ENCODE measurements around the gene ANXA6. TPM values are rescaled to one million over a fixed set of nuclear protein-coding genes. Genes with fewer than 3 reads are reported as not detected.

Gene ANXA6
- polyA plus RNA-seq, 1 donor (not counting 4 experiments of a cell fraction or from before 2014, with no cell fraction given): 37.0 TPM

GRCh38 chr5:151106509-151106908 is 51.1 kb downstream of the ANXA6 start:
- H4K20me1 ChIP-seq (ENCODE audit: control insufficient read depth, extremely low read depth, insufficient read depth, low read length): no peaks in the 10 kb centered on the region

GRCh38 chr5:151106043-151106442 is 51.5 kb downstream of the ANXA6 start:
- H3K9me3 ChIP-seq (ENCODE audit: control insufficient read depth, low read depth, low read length): no peaks in the 10 kb centered on the region
- no peaks in the 10 kb centered on the region for H3K79me2 ChIP-seq (ENCODE audit: control insufficient read depth, insufficient read depth, low read length)
- no peak overlapping the region for H2AFZ ChIP-seq (ENCODE audit: control insufficient read depth, low read length)
- H3K4me2 ChIP-seq (ENCODE audit: control insufficient read depth, extremely low read depth, insufficient read depth, low read depth, low read length): no peak overlapping the region
- dilution Hi-C loops (cut with MboI; ENCODE audit: extremely low pct_ligation_motif_present, low sequenced_read_pairs): no loop called here
- H3K4me1 ChIP-seq (ENCODE audit: control insufficient read depth, extremely low read depth, insufficient read depth, low read length): no peaks in the 10 kb centered on the region
- FAIRE-seq (no peak), DNase-seq (ENCODE audit: low read depth, low spot score) (no peak)
- H3K4me3 ChIP-seq (ENCODE audit: control insufficient read depth in 2 of 3, extremely low read depth in 1 of 3, insufficient read depth in 2 of 3, low read depth in 1 of 3, low read length in 3 of 3): no peak overlapping the region
- no peak for TF ChIP-seq EZH2 (IDR thresholded peaks at IDR 0.05; ENCODE audit: low read length)
- TF ChIP-seq, protein P1, sequence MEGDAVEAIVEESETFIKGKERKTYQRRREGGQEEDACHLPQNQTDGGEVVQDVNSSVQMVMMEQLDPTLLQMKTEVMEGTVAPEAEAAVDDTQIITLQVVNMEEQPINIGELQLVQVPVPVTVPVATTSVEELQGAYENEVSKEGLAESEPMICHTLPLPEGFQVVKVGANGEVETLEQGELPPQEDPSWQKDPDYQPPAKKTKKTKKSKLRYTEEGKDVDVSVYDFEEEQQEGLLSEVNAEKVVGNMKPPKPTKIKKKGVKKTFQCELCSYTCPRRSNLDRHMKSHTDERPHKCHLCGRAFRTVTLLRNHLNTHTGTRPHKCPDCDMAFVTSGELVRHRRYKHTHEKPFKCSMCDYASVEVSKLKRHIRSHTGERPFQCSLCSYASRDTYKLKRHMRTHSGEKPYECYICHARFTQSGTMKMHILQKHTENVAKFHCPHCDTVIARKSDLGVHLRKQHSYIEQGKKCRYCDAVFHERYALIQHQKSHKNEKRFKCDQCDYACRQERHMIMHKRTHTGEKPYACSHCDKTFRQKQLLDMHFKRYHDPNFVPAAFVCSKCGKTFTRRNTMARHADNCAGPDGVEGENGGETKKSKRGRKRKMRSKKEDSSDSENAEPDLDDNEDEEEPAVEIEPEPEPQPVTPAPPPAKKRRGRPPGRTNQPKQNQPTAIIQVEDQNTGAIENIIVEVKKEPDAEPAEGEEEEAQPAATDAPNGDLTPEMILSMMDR (optimal IDR thresholded peaks at IDR 0.05 in 1 of 3, IDR thresholded peaks at IDR 0.05 in 1 of 3, conservative IDR thresholded peaks at IDR 0.05 in 1 of 3; ENCODE audit: extremely low read depth in 1 of 3, insufficient read depth in 2 of 3, low read length in 3 of 3): no peak
- H4K20me1 ChIP-seq (ENCODE audit: control insufficient read depth, extremely low read depth, insufficient read depth, low read length): no peaks in the 10 kb centered on the region
- H3K27ac ChIP-seq (ENCODE audit: control insufficient read depth, insufficient read depth, low read length): no peak overlapping the region
- H3K36me3 ChIP-seq (ENCODE audit: control insufficient read depth in 2 of 2, extremely low read depth in 1 of 2, insufficient read depth in 2 of 2, low read length in 2 of 2): no peaks in the 10 kb centered on the region
- no peaks in the 10 kb centered on the region for H3K9me1 ChIP-seq (ENCODE audit: control insufficient read depth, extremely low read depth, insufficient read depth, low read length)
- no peaks in the 10 kb centered on the region for H3K27me3 ChIP-seq (ENCODE audit: control insufficient read depth, extremely low read depth, insufficient read depth, low read length)
- no peak overlapping the region for H3K9ac ChIP-seq (ENCODE audit: control insufficient read depth, extremely low read depth, insufficient read depth, low read length)

More at GRCh38 chr5:151106509-151106908, 51.1 kb downstream of the ANXA6 start:
- DNase-seq (ENCODE audit: low read depth, low spot score) (no peak), FAIRE-seq (no peak)
- Histone ChIP-seq H3K9ac (ENCODE audit: control insufficient read depth, extremely low read depth, insufficient read depth, low read length) (no peak overlapping the region), H3K4me1 (ENCODE audit: control insufficient read depth, extremely low read depth, insufficient read depth, low read length) (no peaks in the 10 kb centered on the region), H3K4me3 (ENCODE audit: control insufficient read depth in 2 of 3, extremely low read depth in 1 of 3, insufficient read depth in 2 of 3, low read depth in 1 of 3, low read length in 3 of 3) (no peak overlapping the region), H3K79me2 (ENCODE audit: control insufficient read depth, insufficient read depth, low read length) (no peaks in the 10 kb centered on the region), H3K9me1 (ENCODE audit: control insufficient read depth, extremely low read depth, insufficient read depth, low read length) (no peaks in the 10 kb centered on the region), H3K27ac (ENCODE audit: control insufficient read depth, insufficient read depth, low read length) (no peak overlapping the region), H3K9me3 (ENCODE audit: control insufficient read depth, low read depth, low read length) (no peaks in the 10 kb centered on the region), H3K4me2 (ENCODE audit: control insufficient read depth, extremely low read depth, insufficient read depth, low read depth, low read length) (no peak overlapping the region), H3K27me3 (ENCODE audit: control insufficient read depth, extremely low read depth, insufficient read depth, low read length) (no peaks in the 10 kb centered on the region), H2AFZ (ENCODE audit: control insufficient read depth, low read length) (no peak overlapping the region), H3K36me3 (ENCODE audit: control insufficient read depth in 2 of 2, extremely low read depth in 1 of 2, insufficient read depth in 2 of 2, low read length in 2 of 2) (no peaks in the 10 kb centered on the region)
- no peak for TF ChIP-seq EZH2 (IDR thresholded peaks at IDR 0.05; ENCODE audit: low read length)
- TF ChIP-seq, protein P1 (optimal IDR thresholded peaks at IDR 0.05 in 1 of 3, IDR thresholded peaks at IDR 0.05 in 1 of 3, conservative IDR thresholded peaks at IDR 0.05 in 1 of 3; ENCODE audit: extremely low read depth in 1 of 3, insufficient read depth in 2 of 3, low read length in 3 of 3): no peak
- dilution Hi-C loops (cut with MboI; ENCODE audit: extremely low pct_ligation_motif_present, low sequenced_read_pairs): no loop called here
